ENCODE data around the gene NFKBIB. TPM values are rescaled to one million over a fixed set of nuclear protein-coding genes. Genes with fewer than 3 reads are reported as not detected.

Gene NFKBIB
- total RNA-seq, 1 experiment from 2014 or later, result 33.8 TPM

DNA sequence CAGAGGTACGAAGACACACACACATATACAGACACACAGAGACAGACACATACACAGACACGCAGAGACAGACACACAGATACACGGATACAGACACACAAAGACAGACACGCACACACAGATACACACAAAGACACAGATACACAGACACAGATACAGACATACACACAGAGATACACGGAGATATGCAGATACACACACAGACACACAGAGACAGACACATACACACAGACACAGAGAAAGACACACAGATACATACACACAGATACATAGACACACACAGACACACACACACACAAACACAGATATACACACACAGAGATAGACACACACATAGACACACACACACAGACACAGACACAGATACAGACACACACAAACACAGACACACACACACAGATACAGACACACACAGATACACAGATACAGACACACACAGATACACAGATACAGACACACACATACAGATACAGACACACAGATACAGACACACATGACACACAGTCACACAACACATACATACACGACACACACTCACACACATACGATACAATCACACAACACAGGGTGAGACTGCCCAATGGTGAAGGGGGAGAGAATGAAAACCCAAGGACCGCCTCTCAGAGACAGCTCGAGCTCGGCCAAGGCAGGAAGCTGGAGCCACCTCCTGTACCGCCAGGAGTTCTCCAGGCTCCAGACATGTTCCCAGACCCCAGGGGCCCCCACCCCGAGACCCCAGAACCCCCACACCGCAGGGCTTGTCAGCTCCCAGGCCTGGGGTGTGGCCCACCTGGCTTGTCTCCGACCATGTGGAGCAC, 21.0 kb downstream of the NFKBIB start:
- Mint-ChIP-seq H3K4me3 (no peak overlapping the region), H3K4me1 (no peaks in the 10 kb centered on the region), H3K27ac (no peak overlapping the region), H3K27me3 (ENCODE audit: low read depth) (no peaks in the 10 kb centered on the region), H3K36me3 (ENCODE audit: insufficient read depth in 1 of 3, low read depth in 3 of 3) (peaks cover 23 to 41% (median 27%) of the 10 kb centered on the region in 3 experiments; a peak in 6 of 7 replicates), H3K9me3 (no peaks in the 10 kb centered on the region)
- no peak overlapping the region for H2AFZ ChIP-seq (ENCODE audit: low read length)
- H3K18ac ChIP-seq (ENCODE audit: insufficient read length, low read depth, low read length), result no peak overlapping the region
- H3K23ac ChIP-seq (ENCODE audit: insufficient read length, low read depth, low read length), result no peak overlapping the region
- no peak overlapping the region for H3K56ac ChIP-seq (ENCODE audit: insufficient read length, low read depth, low read length)
- no peak overlapping the region for H2BK15ac ChIP-seq (ENCODE audit: low read depth, low read length)
- no peaks in the 10 kb centered on the region for H3K23me2 ChIP-seq (ENCODE audit: insufficient read length, low read depth, low read length, poor library complexity, severe bottlenecking)
- H3K4me2 ChIP-seq (ENCODE audit: insufficient read depth, insufficient read length, low read length), result no peak overlapping the region
- H3T11ph ChIP-seq (ENCODE audit: low read length), result no peak overlapping the region
- no CpG with 5 or more reads among the region's 14 CpGs for WGBS (ENCODE audit: extremely low coverage, insufficient read length, low lambda C conversion rate)
- H2BK5ac ChIP-seq (ENCODE audit: insufficient read length, low read length), result no peak overlapping the region
- no peaks in the 10 kb centered on the region for H3K4me1 ChIP-seq (ENCODE audit: insufficient read depth, low read length)
- H3K9ac ChIP-seq (ENCODE audit: extremely low read depth, insufficient read length, low read length), result no peak overlapping the region
- no peak for DNase-seq
- no peak overlapping the region for H4K91ac ChIP-seq (ENCODE audit: insufficient read length, low read depth, low read length)
- no peaks in the 10 kb centered on the region for H3K27me3 ChIP-seq (ENCODE audit: insufficient read depth, low read length)
- no peaks in the 10 kb centered on the region for H3K79me2 ChIP-seq (ENCODE audit: insufficient read depth, low read length)
- no peak overlapping the region for H3K4ac ChIP-seq (ENCODE audit: low read depth, low read length)
- no peaks in the 10 kb centered on the region for H3K79me1 ChIP-seq (ENCODE audit: insufficient read depth, low read depth, low read length, poor library complexity, severe bottlenecking)
- H3K9me3 ChIP-seq (ENCODE audit: control insufficient read depth, low read depth, low read length), result no peaks in the 10 kb centered on the region
- TF ChIP-seq CTCF (conservative IDR thresholded peaks at IDR 0.05), result no peak
- no peak overlapping the region for H2AK5ac ChIP-seq (ENCODE audit: insufficient read length, low read length)
- H4K8ac ChIP-seq (replicated peaks; ENCODE audit: insufficient read length, low read depth, low read length), result no peak overlapping the region
- no peak overlapping the region for H2BK12ac ChIP-seq (ENCODE audit: insufficient read length, low read depth, low read length)
- H3K27ac ChIP-seq (ENCODE audit: insufficient read length, low read depth, low read length), result no peak overlapping the region
- no peak overlapping the region for H3K14ac ChIP-seq (ENCODE audit: insufficient read depth, low read length)
- no peaks in the 10 kb centered on the region for H4K20me1 ChIP-seq (ENCODE audit: control insufficient read depth, insufficient read depth, insufficient read length)
- no peak overlapping the region for H4K5ac ChIP-seq (ENCODE audit: insufficient read length, low read depth, low read length)
- H2BK120ac ChIP-seq (ENCODE audit: low read depth, low read length, poor library complexity, severe bottlenecking), result no peak overlapping the region
- H2BK20ac ChIP-seq (ENCODE audit: low read depth, low read length, poor library complexity, severe bottlenecking), result no peak overlapping the region
